Activated CD4-positive, alpha-beta T cell treated with anti-CD3 and anti-CD28 coated beads, Interleukin-2, amount 10 ng/mL, durations not matched to agents 24 days and 14 days (primary cell): ENCODE data around the gene KAT6B. TPM values are rescaled to one million over a fixed set of nuclear protein-coding genes. Genes with fewer than 3 reads are reported as not detected.

ENCODE experiments used
- DNase-seq: peaks from one replicate; pipeline ENCODE4 v3.0.0; 2022
- H3K27ac Mint-ChIP-seq: one replicate; pipeline ENCODE4 v1.8.0; 2022; ENCODE audit warnings: mild to moderate bottlenecking, mixed read lengths
- H3K27me3 Mint-ChIP-seq: one replicate; pipeline ENCODE4 v1.8.0; 2022; ENCODE audit warnings: mixed read lengths
- H3K36me3 Mint-ChIP-seq: one replicate; pipeline ENCODE4 v1.8.0; 2022; ENCODE audit warnings: low read depth, mild to moderate bottlenecking, mixed read lengths
- H3K4me1 Mint-ChIP-seq: one replicate; pipeline ENCODE4 v1.8.0; 2021; ENCODE audit warnings: mixed read lengths
- H3K4me3 Mint-ChIP-seq: one replicate; pipeline ENCODE4 v1.8.0; 2022; ENCODE audit warnings: mild to moderate bottlenecking, moderate library complexity, mixed read lengths
- H3K9me3 Mint-ChIP-seq: one replicate; pipeline ENCODE4 v1.8.0; 2021; ENCODE audit warnings: mixed read lengths
- intact Hi-C: fragments of 100-400 bp; cut with micrococcal nuclease; formaldehyde crosslinking; loops from one replicate; pipeline ENCODE4 v1.15.1; 2023
- total RNA-seq: library from RNA; stranded (reverse); gene quantifications from 2 replicates; pipeline ENCODE4 v1.2.3, GENCODE V29; 2022

The KAT6B gene
- total RNA-seq, 1 donor from 2014 or later = 21.7 TPM

DNA sequence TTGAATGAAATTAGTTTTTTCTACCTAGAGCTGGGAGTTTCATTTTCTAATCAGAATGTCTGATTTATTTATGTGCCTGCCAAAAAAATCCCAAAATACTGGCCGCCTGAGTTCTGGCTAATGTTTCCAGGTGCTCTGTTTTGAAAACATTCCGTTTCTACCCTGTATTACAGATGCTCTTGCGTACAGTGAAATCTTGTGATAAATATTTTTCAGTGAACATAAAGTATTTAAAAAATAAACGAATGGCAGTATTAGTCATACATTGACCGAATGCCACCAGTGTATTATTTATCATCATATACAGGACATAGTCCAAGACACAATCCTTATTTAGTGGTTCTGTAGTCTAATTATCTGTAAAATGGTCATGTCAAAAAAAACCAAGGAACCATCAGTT lies 102.8 kb downstream of the KAT6B start:
- DNase-seq = no peak
- Mint-ChIP-seq H3K4me1 (peaks cover 7% of the 10 kb centered on the region), H3K27ac (no peak overlapping the region), H3K36me3 (no peaks in the 10 kb centered on the region), H3K27me3 (no peaks in the 10 kb centered on the region), H3K4me3 (no peak overlapping the region), H3K9me3 (no peaks in the 10 kb centered on the region)
- intact Hi-C loops = no loop called here

DNA sequence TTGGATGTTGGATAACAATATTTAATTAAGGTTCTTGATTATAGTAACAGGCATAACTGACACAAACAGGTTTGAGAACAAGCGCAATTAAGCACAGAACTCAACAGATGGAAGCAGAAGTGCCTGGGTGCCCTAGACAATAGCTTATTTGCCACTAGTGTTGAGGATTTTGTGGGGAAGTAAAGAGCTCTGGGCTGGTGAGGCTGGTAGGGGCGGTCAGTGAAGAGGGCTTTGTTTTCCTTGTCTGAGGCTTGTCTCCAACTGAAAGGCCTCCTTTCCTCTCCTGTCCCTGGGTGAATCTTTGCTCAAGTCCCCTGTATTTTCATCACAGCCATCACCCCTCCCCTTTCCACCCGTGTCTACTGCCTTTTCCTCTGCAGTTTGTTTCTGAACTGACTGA lies 104.6 kb downstream of the KAT6B start:
- no peaks in the 10 kb centered on the region for H3K36me3 Mint-ChIP-seq
- intact Hi-C loops = no loop called here
- no peaks in the 10 kb centered on the region for H3K27me3 Mint-ChIP-seq
- DNase-seq = no peak
- H3K27ac Mint-ChIP-seq = no peak overlapping the region
- no peaks in the 10 kb centered on the region for H3K9me3 Mint-ChIP-seq
- H3K4me1 Mint-ChIP-seq = peaks cover 7% of the 10 kb centered on the region
- H3K4me3 Mint-ChIP-seq = no peak overlapping the region

DNA sequence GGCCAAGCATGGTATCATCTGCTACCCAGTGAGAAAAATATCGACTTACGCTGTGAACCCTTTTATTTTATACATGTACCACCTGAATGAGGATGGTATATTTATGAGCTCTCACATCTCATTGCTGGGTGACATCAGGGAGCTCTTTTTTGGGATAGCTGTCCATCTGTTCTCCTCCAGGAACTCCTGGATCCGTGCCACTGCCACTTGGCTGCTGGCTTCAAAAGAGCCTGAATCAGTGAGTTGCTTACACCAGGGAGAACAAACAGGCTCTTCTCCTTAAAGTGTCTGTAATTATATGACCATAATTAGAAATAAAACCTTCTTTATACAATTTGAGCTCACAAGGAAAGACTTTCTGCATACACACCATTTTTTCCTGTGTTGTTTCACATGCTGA lies 106.2 kb downstream of the KAT6B start:
- H3K4me1 Mint-ChIP-seq = peaks cover 4% of the 10 kb centered on the region
- H3K36me3 Mint-ChIP-seq = no peaks in the 10 kb centered on the region
- DNase-seq = no peak
- H3K9me3 Mint-ChIP-seq = no peaks in the 10 kb centered on the region
- no peaks in the 10 kb centered on the region for H3K27me3 Mint-ChIP-seq
- H3K4me3 Mint-ChIP-seq = no peak overlapping the region
- intact Hi-C loops = no loop called here
- H3K27ac Mint-ChIP-seq = no peak overlapping the region

DNA sequence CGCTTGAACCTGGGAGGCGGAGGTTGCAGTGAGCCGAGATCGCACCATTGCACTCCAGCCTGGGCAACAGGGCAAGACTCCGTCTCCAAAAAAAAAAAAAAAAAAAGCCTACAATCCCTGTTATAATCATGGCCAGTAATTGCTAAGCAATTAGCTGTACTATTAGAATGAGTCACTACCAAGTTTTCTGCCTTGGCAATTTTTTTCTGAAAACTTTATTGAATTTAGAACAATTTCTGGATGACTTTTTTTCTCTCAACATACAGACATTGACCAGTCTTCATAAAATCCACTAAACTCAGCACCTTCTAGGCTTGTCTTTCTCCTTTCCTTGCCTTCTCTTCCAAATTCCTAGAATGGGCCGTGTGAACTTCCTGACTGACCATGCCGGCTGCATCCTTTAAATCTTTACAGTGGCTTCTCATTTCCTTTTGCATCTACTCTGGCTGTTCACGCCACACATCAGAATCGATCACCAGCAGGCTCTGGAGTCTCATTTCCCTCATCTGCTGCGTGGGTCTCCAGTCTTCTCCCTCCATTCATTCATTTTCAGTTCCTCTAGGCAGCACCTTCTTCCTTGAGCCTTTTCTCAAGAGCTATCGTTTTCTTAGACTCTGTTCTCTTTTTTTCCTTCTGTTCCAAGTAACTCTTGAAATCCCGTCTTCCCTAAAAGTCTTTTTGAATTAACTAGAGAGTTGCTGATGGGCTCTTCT lies 107.9 kb downstream of the KAT6B start:
- intact Hi-C loops = no loop called here
- no peaks in the 10 kb centered on the region for H3K9me3 Mint-ChIP-seq
- no peak for DNase-seq
- peaks cover 4% of the 10 kb centered on the region for H3K4me1 Mint-ChIP-seq
- no peak overlapping the region for H3K27ac Mint-ChIP-seq
- no peak overlapping the region for H3K4me3 Mint-ChIP-seq
- H3K27me3 Mint-ChIP-seq = no peaks in the 10 kb centered on the region
- H3K36me3 Mint-ChIP-seq = peaks cover 1% of the 10 kb centered on the region

DNA sequence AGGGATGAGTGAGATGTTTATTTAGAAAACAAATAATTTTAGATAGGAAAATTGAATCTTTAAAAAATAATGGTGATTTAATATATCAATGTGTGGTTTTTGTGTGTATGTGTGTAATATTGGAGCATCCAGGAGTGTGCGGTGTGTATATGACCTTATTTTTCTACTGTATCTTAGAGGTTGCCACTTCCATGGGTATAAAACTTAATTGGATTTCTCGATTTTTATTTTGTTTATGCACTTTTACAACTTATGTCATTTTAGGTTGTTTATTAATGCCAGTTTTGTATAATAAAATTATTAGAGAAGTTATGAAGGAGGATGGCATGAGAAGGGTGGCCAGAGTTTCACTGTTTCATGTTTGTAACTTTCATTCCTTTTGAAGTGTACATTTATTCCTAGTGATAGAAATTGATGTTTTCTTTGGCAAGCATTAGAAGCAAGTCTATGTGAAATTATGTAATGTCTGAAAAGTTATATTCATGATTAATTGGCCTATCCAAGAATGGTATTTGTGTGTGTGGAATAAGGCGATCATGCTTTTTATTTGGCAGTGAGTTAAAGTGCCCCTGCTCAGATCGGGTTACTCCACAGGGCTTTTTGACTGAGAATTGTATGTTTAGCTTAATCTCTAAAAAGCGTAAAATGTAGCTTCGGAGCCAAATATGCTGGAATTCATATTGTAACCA lies 110.3 kb downstream of the KAT6B start:
- no peak overlapping the region for H3K4me3 Mint-ChIP-seq
- no peaks in the 10 kb centered on the region for H3K27me3 Mint-ChIP-seq
- DNase-seq = no peak
- peaks cover 1% of the 10 kb centered on the region for H3K36me3 Mint-ChIP-seq
- no peaks in the 10 kb centered on the region for H3K9me3 Mint-ChIP-seq
- H3K4me1 Mint-ChIP-seq = peaks cover 4% of the 10 kb centered on the region
- H3K27ac Mint-ChIP-seq = no peak overlapping the region
- intact Hi-C loops = no loop called here

DNA sequence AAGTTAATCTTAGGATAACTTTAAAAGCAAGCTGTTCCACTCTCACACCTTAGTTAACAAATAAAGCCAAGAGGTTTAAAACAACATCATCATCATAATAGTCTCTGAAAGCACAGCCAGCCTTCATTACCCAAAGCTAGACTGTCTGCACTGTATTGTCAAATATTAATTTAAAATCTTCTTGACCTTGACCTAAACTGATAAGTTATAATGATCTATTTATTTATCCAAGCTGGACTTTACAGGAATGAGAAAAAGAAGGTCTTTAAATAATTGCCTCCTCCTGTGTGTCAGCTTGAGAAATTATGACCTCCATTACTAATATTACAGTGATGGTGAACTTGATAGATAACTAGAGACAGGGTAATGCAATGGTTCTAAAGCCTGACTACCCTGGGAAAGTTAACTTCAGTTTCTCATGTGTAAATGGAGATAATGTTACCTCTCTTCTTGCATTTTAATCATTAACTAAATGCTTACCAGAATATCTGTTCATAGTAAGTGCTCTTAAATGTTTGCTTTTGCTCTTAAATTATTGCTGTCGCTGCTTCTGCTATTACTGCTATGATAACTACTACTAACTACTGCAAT lies 111.0 kb downstream of the KAT6B start:
- no peak overlapping the region for H3K27ac Mint-ChIP-seq
- intact Hi-C loops = no loop called here
- no peak overlapping the region for H3K4me3 Mint-ChIP-seq
- no peaks in the 10 kb centered on the region for H3K9me3 Mint-ChIP-seq
- no peaks in the 10 kb centered on the region for H3K27me3 Mint-ChIP-seq
- no peaks in the 10 kb centered on the region for H3K4me1 Mint-ChIP-seq
- DNase-seq = no peak
- H3K36me3 Mint-ChIP-seq = peaks cover 1% of the 10 kb centered on the region

DNA sequence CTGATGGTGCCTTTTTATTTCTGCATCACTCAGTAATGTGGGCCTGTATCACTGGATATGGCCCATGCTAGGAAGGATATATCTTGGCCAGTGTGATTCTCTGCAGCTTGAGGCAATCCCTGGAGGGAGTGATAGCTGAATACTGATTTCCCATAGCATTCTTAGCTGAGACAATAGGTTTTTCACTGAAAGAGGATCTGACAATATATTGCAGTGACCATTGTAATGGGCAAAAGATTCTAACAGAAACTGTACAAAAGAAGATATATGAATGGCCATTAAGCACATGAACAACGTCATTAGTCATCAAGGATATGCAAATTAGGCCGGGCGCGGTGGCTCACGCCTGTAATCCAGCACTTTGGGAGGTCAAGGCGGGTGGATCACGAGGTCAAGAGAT lies 117.8 kb downstream of the KAT6B start:
- intact Hi-C loops = no loop called here
- no peak for DNase-seq
- H3K36me3 Mint-ChIP-seq = no peaks in the 10 kb centered on the region

DNA sequence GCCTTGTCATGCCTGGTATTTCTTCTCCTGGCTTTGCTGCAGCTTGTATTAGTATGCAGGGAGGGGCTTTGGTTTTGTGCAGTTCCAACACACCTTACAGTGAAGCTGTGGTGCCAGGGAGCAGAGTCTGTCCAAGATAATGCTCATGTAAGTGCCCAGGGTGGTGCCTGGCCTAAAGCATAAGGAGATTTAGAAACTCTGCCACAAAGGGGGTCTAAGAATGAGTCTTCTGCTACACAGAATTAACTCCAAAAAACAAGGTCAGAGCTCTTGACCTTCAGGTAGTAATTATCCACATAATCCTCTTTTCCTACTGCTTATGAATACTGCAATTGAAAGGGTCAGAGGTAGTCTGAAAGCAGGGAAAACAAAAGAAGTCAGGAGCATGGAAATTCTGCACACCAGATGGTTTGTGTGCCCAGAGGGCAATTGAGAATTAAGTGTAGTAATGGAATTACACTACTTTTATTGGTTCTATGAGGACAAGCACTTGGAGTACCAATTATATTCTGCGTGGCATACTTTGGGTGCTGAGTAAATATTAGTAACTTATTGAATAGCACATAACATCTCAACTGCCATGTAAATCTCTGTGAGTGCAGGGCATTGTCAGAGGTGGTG lies 121.5 kb downstream of the KAT6B start:
- no peaks in the 10 kb centered on the region for H3K9me3 Mint-ChIP-seq
- DNase-seq = no peak
- no peaks in the 10 kb centered on the region for H3K36me3 Mint-ChIP-seq
- H3K27ac Mint-ChIP-seq = no peak overlapping the region
- H3K4me3 Mint-ChIP-seq = no peak overlapping the region
- no peaks in the 10 kb centered on the region for H3K27me3 Mint-ChIP-seq
- intact Hi-C loops = no loop called here
- peaks cover 3% of the 10 kb centered on the region for H3K4me1 Mint-ChIP-seq

More for the DNA sequence above, 117.8 kb downstream of the KAT6B start:
- Mint-ChIP-seq H3K9me3 (no peaks in the 10 kb centered on the region), H3K4me3 (no peak overlapping the region), H3K27me3 (no peaks in the 10 kb centered on the region), H3K4me1 (no peaks in the 10 kb centered on the region), H3K27ac (no peak overlapping the region)

DNA sequence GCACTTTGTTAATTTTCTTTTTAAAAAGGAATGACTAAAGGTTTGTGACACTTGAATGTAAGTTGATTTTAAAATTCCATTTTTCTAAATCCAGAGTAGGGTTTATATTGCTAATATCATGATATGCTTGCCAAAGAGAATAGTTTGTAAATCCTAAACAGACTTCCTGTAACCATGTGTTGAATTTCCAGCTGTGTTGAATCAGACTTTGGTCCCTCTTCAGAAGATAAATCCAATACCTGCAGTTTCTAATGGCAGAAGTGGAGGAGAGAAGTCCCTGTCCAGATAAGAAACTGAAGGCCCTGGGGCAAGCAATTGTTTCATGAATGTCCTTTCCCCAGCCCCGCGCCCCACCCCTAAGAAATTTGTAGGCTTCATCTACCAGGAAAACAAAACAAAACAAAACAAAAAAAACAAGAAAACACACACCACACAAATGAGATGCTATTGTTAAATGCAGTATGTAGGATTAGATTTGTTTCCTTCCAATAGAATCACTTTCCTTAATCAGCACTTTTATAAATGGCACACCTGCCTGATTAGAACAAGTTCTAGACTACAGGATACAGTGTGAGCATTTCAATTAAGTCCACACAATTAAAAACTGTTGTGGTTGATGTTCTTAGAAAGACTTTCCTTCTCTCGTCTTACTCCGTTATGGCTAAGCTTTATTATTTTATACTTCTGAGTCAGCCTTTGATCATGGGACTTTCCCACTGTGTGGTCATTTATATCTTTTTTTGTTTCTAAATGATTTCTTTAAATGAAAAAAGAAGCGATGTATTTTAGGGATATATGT lies 122.8 kb downstream of the KAT6B start:
- Mint-ChIP-seq H3K4me1 (peaks cover 6% of the 10 kb centered on the region), H3K27ac (no peak overlapping the region), H3K4me3 (no peak overlapping the region)

DNA sequence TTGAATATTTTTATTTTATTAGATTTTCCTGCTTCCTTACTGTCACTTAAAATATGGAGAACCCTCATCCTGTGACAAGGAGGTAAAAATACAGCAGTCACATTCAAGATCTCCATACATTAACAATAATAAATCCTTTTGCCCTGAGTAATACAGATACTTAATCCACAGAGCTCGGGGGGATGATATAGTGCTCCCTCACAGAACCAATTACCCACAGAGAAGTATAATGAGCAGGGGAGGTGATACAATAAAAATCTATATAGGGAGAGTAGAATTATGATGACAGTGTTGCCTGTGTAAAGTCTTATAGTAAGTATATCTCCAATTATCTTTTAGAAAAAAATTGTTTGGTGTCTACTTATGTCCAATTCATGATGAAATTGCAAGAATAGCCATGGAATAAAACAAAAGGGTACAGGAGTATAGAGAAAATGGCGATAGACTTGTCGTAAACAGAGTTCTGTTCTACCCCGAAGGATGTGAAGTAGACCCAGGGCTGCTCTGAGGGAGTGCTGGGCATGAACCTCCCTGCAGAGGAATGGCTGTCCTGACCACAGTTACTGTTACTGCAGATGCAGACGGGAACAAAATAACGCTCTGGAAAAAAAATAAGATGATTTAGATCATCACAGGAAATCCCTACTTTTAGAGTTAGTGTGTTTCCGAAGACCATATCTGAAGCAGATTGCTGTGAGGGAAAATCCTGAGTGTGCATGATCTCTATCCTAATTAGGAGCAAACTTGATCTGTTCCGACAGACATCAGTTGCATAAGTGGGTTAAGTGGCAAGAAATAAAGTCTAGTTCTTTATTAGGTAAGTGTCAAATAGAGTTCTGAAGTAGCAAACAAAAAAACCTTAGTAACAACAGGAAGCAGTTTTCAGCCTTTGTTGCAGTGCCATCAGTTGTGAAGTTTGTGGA lies 123.7 kb downstream of the KAT6B start:
- Mint-ChIP-seq H3K27ac (no peak overlapping the region), H3K4me3 (no peak overlapping the region), H3K9me3 (no peaks in the 10 kb centered on the region), H3K27me3 (no peaks in the 10 kb centered on the region), H3K36me3 (peaks cover 4% of the 10 kb centered on the region), H3K4me1 (peaks cover 6% of the 10 kb centered on the region)
- intact Hi-C loops = no loop called here
- no peak for DNase-seq

More for the DNA sequence above, 122.8 kb downstream of the KAT6B start:
- peaks cover 4% of the 10 kb centered on the region for H3K36me3 Mint-ChIP-seq
- DNase-seq = no peak
- H3K9me3 Mint-ChIP-seq = no peaks in the 10 kb centered on the region
- H3K27me3 Mint-ChIP-seq = no peaks in the 10 kb centered on the region
- intact Hi-C loops = no loop called here

DNA sequence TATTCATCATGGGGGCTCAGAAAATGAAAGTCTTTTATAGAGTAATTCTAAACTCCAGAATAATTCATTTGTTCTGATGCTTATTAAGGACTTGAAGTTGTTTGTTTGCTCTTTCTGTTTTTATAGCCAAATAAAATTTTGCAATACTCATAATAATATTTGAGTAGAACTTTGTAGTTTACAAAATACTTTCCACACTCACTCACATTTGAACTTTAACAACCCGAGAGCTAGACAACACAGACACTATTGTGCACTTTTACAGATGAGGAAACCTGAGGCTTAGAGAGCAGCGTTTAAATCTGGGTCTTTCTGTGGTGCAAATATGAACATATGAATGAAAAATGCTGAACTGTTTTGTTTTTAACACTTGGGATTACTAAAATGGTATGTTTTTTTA lies 126.8 kb downstream of the KAT6B start:
- intact Hi-C loops = no loop called here
- no peak for DNase-seq
- Mint-ChIP-seq H3K4me1 (peaks cover 9% of the 10 kb centered on the region), H3K4me3 (no peak overlapping the region), H3K36me3 (peaks cover 4% of the 10 kb centered on the region), H3K27me3 (no peaks in the 10 kb centered on the region), H3K27ac (no peak overlapping the region), H3K9me3 (no peaks in the 10 kb centered on the region)

DNA sequence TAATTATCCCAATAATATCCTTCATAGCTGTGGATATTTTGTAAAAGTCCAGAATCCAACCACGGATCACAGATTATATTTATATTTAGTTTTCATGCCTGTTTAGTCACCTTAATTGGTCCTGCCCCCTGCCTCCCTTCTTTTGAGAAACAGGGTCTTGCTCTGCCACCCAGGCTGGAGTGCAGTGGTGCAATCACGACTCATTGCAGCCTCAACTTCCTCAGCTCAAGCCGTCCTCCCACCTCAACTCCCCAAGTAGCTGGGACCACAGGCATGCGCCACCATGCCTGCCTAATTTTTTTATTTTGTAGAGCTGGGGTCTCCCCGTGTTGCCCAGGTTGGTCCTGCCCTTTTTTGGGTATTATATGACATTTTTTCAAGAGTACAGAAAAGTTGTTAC lies 129.4 kb downstream of the KAT6B start:
- H3K4me3 Mint-ChIP-seq = no peak overlapping the region
- intact Hi-C loops = no loop called here
- H3K27me3 Mint-ChIP-seq = no peaks in the 10 kb centered on the region
- peaks cover 4% of the 10 kb centered on the region for H3K36me3 Mint-ChIP-seq
- DNase-seq = no peak
- no peaks in the 10 kb centered on the region for H3K9me3 Mint-ChIP-seq
- no peak overlapping the region for H3K27ac Mint-ChIP-seq
- peaks cover 6% of the 10 kb centered on the region for H3K4me1 Mint-ChIP-seq
